ENCODE results near the gene MSANTD1.

- no peak for TF ChIP-seq CTCF (IDR thresholded peaks at IDR 0.05)
- no peak for TF ChIP-seq POLR2A (IDR thresholded peaks at IDR 0.05)
Observed at GRCh38 chr4:3267576-3268394, 18.8 kb downstream of the MSANTD1 start.
